ENCODE data around the gene XDH.

The XDH gene

DNA sequence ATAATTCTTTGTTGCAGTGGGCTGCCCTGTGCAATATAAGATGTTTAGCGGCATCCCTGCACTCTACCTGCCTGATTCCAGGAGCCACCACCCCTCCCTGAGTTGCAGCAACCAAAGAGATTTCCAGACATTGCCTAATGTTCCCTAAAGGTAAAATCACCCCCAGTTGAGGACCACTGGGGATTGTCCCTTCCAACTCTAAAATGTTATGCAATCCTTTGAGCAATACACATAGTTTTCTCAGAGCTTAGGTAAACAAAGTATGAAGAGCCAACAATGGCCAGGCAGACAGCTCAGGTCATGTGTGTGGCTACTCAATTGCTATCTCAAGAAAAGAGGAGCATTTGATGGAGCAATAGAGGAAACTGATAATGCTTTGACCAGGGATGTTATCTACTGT is 87.0 kb downstream of the XDH start:
- no peak for DNase-seq

DNA sequence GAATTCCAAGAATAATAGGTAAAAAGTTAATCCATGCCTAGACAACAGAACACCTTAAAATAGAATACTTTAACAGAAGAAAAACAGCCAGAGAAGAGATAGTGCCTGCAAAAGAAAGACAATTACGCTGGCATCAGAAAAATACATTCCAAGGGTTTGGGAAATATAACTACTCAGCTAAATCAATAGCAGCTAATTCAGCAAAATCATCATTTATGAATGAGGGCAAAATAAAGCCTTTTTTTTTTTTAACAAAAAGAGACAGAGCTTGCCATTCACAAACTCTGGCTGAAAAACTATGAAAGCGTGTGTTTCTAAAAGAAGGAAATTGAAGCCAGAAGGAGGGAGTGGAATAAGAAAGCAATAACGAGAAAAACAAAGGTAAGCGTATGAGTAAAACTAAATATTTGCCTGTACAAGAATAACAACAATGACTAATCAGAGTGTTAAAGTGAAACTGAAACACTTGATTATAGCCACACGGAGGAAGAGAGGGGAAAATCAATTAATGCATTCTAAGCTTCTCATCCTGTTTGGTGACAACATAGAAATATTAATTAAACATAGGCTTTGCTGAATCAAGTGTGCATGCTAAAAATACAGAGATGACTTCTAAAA is 90.4 kb downstream of the XDH start:
- no peak for DNase-seq

DNA sequence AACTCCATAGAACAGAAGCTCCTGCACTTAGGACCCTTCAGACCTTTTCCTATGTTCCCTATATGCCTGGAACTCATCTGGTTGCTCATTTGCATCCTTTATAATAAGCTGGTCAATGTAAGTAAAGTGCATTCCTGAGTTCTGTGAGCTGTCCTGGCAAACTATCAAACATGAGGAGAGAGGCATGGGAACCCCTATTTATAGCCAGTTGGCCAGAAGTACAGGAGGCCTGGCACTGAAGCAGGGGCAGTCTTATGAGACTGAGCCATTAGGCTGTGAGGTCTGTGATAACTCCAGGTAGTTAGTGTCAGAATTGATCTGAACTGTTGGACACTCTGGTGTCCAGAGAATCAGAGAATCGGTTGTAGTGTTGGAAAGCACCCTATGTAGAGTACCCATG is 92.2 kb downstream of the XDH start:
- DNase-seq, result no peak

DNA sequence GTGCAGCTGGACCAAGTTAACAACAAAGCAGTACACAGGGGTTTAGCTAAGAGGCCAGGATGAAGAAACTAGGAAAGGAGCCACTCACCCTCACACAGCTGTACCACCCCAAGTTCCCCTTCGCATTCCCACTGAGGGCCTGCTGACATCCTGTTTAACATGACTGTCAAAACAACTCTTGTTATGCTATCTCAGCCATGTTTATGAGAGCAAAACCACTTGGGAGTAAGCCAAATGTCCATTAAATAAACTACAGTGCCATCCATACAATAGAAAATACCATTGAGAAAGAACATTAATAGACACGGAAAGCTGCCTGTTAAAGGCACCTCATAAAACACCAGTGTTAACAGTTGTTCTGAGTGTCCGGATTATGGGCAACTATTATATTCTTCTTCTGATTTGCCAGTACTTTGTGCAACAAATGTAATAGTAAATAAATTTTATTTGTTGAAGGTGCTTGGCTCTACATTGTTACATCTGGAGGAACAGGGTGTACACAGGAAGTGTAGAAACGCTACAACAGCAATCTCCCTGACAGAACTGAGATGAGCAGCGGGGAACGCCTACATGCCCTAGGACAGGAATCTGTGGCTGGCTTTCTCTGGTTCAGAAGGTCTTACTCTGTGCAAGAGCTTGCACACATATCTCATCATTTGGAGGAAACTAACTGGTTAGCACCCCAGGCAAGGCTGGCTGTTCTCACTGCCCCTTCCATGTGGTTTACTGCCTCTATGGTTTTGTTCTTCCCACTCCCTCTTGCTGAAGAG is 95.0 kb downstream of the XDH start:
- DNase-seq, result no peak

DNA sequence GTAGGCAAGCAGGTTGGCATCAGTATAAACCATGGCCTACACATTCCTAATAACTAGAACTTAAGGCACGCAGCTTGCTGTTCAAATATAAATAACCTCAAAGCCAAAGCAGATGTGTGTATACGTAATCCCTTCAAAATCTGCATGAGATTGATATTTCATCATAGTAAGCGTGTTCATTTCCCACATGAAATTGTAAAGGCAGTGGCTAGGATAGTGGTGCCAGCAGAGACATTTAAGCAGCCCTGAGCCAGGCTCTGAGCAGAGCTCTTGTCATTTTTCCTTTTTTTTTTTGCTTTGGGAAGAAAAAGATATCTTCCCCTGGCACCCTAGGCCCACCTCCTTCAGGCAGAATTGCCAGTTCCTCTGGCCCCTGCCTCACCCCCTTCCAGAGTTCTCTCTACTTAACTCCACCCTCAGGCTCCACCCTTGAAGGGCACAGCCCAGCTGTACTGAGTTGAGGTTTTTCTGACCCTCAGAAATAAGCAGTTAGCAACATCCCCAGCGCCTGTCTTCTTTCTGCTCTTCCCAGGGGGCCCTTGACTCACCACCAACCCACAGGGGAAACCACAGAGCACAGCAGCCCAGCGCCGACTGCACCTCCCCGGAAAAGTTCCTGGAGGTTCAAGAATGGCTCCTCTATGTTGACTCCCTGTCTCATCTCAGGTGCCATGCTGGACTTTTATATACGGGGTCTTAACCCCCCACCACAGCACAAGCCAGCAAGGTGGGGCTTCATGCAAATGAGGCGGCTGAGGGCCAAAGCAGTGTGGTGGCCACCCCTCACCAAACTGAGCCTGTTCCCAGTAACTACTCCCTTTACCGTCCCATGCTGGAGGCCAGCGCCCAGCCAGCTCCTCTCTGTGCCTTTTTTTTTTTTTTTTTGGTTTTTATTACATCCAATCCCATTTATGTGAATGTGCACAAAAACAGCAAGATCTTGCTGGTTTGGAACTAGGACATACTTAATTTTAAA is 95.9 kb downstream of the XDH start:
- DNase-seq, result no peak

DNA sequence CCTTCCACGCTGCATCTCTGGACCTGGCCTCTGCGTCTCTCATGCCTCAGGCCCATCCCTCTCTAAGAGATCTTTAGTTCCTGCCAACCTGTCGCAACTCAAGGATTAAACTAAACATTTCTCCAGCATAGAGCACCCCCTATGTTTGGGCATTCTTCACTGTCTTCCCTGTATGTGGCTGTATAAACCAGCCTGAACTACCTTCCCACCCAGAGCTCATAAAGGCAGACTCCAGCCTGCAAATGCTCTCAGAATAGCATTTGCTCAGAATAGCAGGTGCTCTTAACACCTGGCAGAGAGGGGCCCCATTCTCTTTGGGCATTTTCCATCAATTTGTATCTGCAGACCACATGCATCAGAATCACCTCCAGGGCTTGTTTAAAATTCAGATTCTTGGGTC is 97.1 kb downstream of the XDH start:
- no peak for DNase-seq

DNA sequence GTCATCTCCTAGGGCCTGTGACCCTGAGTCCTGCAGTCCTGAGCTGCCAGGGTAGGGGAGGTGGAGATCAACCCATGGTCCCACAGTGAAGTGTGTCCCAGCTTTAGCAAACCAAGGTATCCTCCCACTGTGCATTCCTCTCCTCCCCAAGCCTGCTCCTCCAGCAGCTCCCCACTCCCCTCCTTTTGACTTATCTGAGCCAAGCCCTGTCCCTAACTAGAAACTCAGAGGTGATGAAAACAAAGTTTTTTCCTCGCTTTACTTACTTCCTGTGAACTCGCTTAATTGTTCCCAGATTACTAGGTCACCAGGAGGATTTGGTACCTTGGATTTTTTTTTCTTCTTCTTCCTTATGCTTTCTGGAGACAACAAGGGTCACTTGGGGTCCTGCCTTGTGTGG is 99.8 kb downstream of the XDH start:
- no peak for DNase-seq

DNA sequence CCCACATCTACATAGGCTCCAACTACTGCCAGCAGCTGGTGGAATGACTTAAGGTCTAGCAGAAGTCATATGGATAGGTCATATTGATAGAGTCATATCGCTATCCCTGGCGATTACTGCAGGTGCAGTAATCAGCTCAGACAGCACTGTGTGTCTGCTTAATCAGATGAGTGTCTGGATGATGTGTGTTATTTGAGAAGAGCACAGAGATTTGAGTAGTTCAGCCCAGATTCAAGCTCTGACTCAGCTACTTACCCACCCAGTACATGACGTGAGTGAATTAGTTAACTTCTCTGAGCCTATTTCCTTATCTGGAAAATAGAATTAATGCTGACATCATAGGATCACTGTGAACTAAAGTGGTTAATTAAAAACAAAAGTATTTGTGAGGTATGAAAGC is 101.6 kb downstream of the XDH start:
- DNase-seq, result no peak

DNA sequence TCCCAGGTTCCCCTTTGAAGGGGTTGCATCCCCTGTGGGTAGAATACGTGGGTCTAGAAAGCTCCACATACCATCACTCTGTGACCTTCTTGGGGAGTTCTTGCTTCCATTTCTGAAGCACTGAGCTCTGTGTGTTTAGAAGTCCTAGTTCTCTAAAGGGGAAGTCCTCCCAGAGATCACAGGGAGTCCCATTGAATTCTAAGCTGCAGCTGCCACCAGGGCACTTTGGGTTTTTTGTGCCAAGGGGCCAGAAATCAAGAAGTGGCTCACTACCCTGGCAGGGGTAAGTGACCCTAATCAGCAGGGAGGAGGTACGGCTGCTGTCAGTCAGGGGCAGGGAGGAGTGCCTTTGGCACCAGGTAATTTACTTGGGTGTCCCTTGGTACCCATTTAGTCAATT is 109.7 kb downstream of the XDH start:
- DNase-seq, result no peak

DNA sequence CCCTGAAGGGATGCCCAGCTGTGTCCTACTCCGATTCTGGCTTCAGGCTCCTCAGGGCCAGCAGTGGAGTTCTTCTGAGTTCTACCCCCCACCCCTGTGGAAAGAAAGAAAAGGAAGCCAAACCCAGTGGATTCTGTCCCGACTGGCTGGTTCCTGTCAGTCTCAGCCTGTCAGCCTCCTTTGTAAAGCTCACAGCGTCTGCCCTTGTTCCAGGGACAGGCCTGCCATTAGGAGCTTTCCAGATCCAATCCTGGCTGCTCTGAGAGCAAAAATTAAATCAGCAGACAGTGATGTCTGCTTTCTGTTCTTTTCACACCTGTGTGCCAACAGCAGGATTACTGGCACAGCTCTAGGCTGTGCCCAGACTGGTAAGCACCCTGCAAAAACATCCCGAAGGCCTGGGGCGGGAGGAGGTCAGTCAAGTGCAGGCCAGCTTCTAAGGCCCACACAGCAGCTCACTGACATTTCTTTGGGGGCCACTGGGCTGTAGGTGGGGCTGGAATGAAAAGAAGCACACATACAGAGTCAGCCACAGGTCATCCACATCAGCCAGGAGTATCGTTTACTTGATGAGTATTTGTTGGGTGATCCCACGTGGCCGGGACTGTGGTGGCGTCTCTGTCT is 111.5 kb downstream of the XDH start:
- DNase-seq, result no peak

DNA sequence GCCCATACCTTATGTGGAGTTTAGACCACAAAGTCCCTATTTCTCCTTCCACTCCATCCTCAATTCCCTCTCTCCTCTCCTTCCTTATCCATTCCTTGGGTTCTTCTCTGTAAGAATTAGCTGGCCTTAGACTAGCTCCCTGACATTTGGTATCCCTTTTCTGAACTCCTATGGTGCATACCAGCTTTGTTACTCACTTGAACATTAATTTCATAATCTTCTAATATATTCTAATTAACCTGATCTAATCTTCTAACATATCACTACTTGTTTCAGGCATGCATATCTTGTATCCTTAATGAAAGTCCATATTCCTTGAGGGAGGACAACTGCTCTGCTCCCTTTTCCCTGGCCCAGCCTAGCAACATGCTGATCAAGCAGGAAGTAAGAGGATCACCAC is 114.2 kb downstream of the XDH start:
- no peak for DNase-seq

DNA sequence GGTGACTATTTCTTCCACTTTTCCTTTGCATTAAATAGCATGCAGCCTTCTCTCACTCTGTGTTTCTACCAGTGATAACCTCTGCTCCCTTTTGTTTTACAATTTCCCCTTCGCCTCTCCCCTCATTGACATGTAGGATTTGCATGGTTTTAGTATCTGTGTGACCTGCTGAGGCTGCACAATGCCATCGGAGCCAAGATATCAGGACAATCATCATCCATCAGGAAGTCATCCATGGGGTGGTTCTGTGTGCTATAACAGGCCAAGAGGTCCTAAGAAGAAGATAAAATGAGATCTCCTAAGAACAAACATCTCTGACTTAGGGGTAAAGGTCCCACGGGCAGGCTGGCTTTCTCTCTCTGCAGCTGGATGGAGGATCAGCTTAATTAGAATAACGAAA is 115.0 kb downstream of the XDH start:
- DNase-seq, result peak; percentile 29

DNA sequence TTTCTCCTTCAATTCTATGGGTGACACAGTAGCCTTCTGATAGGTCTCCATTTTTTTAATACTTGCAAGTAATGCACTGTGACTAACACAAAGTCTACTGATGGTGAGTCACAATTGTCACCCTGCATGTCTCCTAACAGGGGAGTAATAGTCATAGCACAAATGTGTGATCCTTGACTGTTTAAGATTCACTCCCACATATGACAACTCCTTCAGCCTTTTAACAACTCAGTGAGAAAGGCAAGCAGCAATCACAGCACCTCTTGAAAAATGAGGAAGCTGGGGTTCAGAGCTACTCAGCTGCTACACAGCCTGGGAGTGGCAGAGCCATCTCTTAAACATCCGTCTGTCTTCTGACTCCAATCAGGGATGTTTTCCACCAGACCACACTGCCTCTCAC is 116.8 kb downstream of the XDH start:
- DNase-seq, result no peak

DNA sequence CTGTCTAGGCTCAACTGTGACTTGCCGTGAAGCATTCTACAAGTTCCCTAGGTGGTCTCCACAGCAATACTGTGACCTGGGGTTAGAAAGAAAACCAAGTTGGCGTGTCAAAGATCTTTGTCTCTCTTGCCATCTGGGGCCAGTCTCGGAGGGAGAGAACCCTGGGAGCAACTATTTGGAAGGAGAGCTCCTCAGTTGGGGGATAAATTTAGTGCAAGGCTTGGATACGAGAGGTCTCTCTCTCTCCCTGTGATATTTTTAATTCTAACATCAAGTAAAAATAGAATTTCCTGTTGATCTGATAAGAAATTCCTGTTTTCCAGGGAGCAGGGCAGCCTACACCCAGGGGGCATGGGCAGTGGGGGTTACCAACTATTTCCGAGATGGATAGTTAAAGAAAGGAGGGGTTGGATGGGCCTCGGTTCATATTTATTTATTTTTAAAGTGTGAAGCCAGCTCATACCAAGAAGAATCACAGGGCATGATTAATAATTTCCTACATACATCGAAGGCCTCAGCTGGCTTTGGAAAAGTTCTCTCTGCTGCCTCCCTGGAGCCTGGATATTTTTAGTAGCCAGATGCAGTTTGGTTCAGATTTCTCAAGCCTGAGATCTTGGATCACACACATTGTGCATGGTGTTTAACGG is 117.8 kb downstream of the XDH start:
- no peak for DNase-seq

DNA sequence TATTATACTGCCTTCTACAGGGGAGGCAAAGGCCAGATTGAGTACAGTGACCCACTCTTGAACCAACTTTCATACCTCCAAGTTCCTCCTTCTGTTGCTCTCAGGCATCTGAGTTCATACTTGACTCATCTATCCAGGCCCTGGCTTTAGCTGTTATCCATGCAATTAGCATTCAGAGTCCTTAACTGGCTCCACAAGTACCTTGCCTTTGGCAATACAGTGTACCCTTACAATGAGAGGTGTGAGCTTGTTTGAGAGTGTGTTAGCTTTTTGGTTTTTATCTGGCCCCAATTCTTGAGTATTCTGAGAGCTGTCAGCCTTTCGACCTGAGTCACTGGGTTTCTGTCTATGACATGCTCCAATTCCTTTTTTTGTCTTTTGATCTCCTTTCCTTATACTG is 120.3 kb downstream of the XDH start:
- no peak for DNase-seq

DNA sequence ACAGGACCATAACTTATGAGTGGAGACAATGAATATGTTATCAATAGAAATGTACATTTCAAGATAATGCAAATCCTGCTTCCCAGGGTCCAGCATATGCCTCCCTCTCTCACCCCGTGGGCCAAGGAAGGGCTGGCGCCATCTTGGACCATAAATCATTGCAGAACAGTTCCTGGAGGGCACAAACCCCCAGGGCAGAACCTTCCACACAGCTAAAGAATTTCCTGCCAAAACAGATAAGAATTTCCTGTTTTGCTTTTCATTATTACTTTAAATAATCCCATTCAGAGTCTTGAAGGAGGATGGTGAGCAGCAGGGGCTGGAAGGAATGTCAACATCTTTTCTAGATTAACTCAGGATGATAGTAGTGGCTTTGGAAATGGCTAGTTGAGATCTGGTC is 126.9 kb downstream of the XDH start:
- DNase-seq, result no peak

DNA sequence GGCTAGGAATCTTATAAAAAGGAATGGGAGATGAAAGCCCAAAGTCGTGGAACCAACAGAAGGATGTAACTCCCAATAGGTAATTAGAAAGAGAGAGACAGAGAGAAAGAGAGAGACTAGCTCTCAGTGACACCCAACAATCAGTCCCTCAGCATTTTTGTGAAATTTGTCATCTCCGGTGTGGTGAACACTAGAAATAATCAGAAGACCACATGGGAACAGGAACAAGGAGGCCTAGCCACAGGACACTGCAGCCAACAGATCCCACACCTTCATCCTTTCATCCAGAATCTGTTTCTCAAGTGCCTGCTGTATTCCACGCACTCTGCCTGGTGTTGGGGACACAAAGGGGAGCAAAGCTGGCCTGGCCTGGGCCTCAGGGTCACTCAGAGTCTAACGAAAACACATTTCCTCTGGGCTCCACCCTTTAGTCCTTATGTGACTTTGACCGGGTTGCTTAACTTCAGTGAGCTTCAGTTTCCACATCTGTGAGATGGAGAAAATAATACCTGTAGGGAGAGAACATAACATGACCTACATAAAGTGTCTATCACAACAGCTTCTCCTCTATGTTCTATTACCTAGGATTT is 127.5 kb downstream of the XDH start:
- DNase-seq, result no peak

DNA sequence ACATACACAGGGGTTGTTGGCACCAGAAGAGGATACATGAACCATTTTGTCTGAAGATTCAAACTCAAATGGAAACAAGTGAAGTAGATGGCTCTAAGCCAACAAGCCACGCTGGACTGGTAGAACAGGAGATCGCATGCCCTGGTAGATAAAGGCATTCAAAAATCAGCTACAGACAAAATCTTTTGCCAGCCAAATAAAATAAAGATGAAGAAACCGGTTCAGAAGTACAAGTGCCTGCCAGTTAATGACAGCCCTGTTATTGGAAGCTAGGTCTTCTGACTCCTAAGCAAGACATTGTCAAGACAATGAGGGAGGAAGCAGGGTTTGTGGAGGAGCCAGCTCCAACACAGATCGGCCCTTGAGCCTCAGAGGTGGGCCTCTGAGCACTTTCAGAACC is 128.3 kb downstream of the XDH start:
- DNase-seq, result no peak

Data from NCI-H526 treated with DMSO at 0.1 percent for 48 hours (cell line).